ENCODE measurements around the gene LOC128125822.

Gene LOC128125822

DNA sequence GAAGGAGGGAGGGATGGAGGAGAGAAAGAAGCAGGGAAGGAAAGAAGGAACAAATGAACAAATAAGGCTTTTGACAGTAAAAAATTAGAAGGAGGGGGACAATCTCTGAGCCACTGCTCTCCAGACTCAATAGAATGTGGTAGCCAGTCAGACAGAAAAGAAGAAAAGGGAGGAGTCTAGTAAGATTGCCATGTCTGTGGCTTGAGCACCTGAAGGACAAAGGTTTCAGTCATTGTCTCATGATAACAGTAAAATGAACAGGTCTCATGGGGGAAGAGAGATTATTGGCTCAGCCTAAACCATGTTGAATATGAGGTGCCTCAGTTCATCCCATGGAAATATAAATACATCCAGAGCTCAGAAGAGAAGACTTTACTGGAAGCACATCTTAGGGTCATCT, 14.0 kb upstream of the LOC128125822 start:
- no peak overlapping the region for H3K9ac ChIP-seq (ENCODE audit: low read depth, low read length)
- H3K27me3 ChIP-seq (ENCODE audit: insufficient read depth, low read length) = no peaks in the 10 kb centered on the region
- H3K27ac ChIP-seq (ENCODE audit: low read depth, low read length) = no peak overlapping the region
- H3K36me3 ChIP-seq (ENCODE audit: insufficient read depth, low read length) = no peaks in the 10 kb centered on the region
- H3K4me3 ChIP-seq (ENCODE audit: low read length) = no peak overlapping the region
- no peaks in the 10 kb centered on the region for H3K9me3 ChIP-seq (ENCODE audit: insufficient read depth, low read depth, low read length)
- H3K4me1 ChIP-seq (ENCODE audit: insufficient read depth, low read length) = no peaks in the 10 kb centered on the region

- Histone ChIP-seq H3K4me3 (ENCODE audit: low read length) (no peak overlapping the region), H3K9me3 (ENCODE audit: insufficient read depth, low read depth, low read length) (no peaks in the 10 kb centered on the region), H3K9ac (ENCODE audit: low read depth, low read length) (no peak overlapping the region), H3K27ac (ENCODE audit: low read depth, low read length) (no peak overlapping the region), H3K4me1 (ENCODE audit: insufficient read depth, low read length) (peaks cover 3% of the 10 kb centered on the region), H3K27me3 (ENCODE audit: insufficient read depth, low read length) (no peaks in the 10 kb centered on the region), H3K36me3 (ENCODE audit: insufficient read depth, low read length) (no peaks in the 10 kb centered on the region)
- 91% methylated on average over 1 of the region's 1 CpG for WGBS
Measured at GRCh38 chr6:63560801-63561287, 11.4 kb upstream of the LOC128125822 start.

DNA sequence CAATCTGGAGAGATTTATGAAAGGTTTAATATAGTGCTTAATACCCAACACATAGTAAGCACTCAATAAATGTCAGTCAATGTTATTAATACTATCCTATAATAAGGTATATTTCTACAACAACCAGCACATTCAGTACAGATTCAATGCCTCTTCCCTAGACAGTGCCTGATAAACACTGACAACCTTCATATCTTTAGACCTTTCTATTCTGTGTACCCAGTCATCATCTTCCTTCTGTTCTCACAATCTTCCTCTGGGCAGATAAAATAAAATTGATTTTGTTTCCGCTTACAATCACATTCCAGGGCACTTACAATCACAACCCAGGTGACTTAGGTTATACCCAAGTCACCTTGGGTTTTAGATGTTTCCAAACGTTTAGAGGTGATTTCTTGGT, 11.0 kb upstream of the LOC128125822 start:
- no peak overlapping the region for H3K9ac ChIP-seq (ENCODE audit: low read depth, low read length)
- peaks cover 8% of the 10 kb centered on the region for H3K4me1 ChIP-seq (ENCODE audit: insufficient read depth, low read length)
- no peak overlapping the region for H3K4me3 ChIP-seq (ENCODE audit: low read length)
- H3K27me3 ChIP-seq (ENCODE audit: insufficient read depth, low read length) = no peaks in the 10 kb centered on the region
- H3K27ac ChIP-seq (ENCODE audit: low read depth, low read length) = no peak overlapping the region
- no peaks in the 10 kb centered on the region for H3K9me3 ChIP-seq (ENCODE audit: insufficient read depth, low read depth, low read length)
- WGBS = 94% methylated on average over 2 of the region's 2 CpGs
- no peaks in the 10 kb centered on the region for H3K36me3 ChIP-seq (ENCODE audit: insufficient read depth, low read length)

- Histone ChIP-seq H3K27ac (ENCODE audit: low read depth, low read length) (no peak overlapping the region), H3K4me3 (ENCODE audit: low read length) (no peak overlapping the region), H3K4me1 (ENCODE audit: insufficient read depth, low read length) (peaks cover 11% of the 10 kb centered on the region), H3K27me3 (ENCODE audit: insufficient read depth, low read length) (no peaks in the 10 kb centered on the region), H3K36me3 (ENCODE audit: insufficient read depth, low read length) (no peaks in the 10 kb centered on the region), H3K9me3 (ENCODE audit: insufficient read depth, low read depth, low read length) (no peaks in the 10 kb centered on the region), H3K9ac (ENCODE audit: low read depth, low read length) (no peak overlapping the region)
- WGBS = 90% methylated on average over 1 of the region's 1 CpG
Measured at GRCh38 chr6:63563235-63563634, 9.0 kb upstream of the LOC128125822 start.

- Histone ChIP-seq H3K36me3 (ENCODE audit: insufficient read depth, low read length) (no peaks in the 10 kb centered on the region), H3K27ac (ENCODE audit: low read depth, low read length) (no peak overlapping the region), H3K4me1 (ENCODE audit: insufficient read depth, low read length) (peaks cover 11% of the 10 kb centered on the region), H3K4me3 (ENCODE audit: low read length) (no peak overlapping the region), H3K9me3 (ENCODE audit: insufficient read depth, low read depth, low read length) (no peaks in the 10 kb centered on the region), H3K27me3 (ENCODE audit: insufficient read depth, low read length) (peaks cover 5% of the 10 kb centered on the region; the same call in 1 of the 2 replicates), H3K9ac (ENCODE audit: low read depth, low read length) (no peak overlapping the region)
- 83% methylated on average over 2 of the region's 4 CpGs for WGBS
Measured at GRCh38 chr6:63565058-63565726, 7.1 kb upstream of the LOC128125822 start.

DNA sequence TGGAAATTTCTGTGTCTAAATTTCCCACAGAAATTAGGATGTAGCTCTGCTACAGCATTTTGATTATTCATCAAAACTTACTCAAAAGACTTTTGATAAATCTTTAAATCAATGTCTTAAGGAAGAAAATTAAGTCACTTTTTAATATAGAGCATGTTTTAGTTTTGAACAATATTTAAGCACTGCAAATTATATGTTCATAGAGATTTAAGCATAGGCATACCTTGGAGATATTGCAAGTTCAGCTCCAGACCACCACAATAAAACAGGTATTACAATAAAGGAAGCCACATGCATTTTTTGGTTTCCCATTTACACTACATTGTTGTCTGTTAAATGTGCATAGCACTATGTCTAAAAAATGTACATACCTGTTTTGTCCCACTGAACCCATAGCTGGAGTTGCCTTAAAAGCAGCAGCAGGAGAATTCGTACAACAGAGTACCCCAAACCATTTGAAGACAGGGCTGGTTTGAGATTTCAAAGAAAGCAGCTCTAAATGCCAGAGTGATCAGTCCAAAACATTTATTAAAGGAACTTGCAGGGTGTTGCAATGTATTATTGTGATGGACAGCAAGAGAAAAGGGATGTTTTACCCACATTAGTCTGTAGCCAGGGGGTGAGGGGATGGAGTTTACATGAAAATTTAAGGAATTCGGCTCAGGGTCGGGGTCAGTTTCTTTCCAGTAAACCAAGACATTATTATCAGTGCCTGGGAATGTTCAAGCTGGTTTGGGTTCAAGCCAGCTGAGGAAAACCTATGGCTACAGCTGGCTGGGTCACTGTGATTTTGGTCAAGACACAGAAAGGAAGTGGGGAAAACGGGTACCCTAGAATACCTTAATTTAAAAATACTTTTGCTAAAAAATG, 6.3 kb upstream of the LOC128125822 start:
- H3K9ac ChIP-seq (ENCODE audit: low read depth, low read length) = no peak overlapping the region
- H3K27ac ChIP-seq (ENCODE audit: low read depth, low read length) = no peak overlapping the region
- H3K4me1 ChIP-seq (ENCODE audit: insufficient read depth, low read length) = peaks cover 13% of the 10 kb centered on the region
- 67% methylated on average over 3 of the region's 4 CpGs for WGBS
- no peaks in the 10 kb centered on the region for H3K36me3 ChIP-seq (ENCODE audit: insufficient read depth, low read length)
- H3K9me3 ChIP-seq (ENCODE audit: insufficient read depth, low read depth, low read length) = no peaks in the 10 kb centered on the region
- peaks cover 10% of the 10 kb centered on the region for H3K27me3 ChIP-seq (ENCODE audit: insufficient read depth, low read length)
- H3K4me3 ChIP-seq (ENCODE audit: low read length) = no peak overlapping the region

- peaks cover 19% of the 10 kb centered on the region for H3K4me1 ChIP-seq (ENCODE audit: insufficient read depth, low read length)
- 90% methylated on average over 1 of the region's 1 CpG for WGBS
- peaks cover 14% of the 10 kb centered on the region for H3K27me3 ChIP-seq (ENCODE audit: insufficient read depth, low read length)
- no peak overlapping the region for H3K9ac ChIP-seq (ENCODE audit: low read depth, low read length)
- no peak overlapping the region for H3K27ac ChIP-seq (ENCODE audit: low read depth, low read length)
- no peak overlapping the region for H3K4me3 ChIP-seq (ENCODE audit: low read length)
- H3K9me3 ChIP-seq (ENCODE audit: insufficient read depth, low read depth, low read length) = no peaks in the 10 kb centered on the region
- no peaks in the 10 kb centered on the region for H3K36me3 ChIP-seq (ENCODE audit: insufficient read depth, low read length)
Measured at GRCh38 chr6:63567966-63568365, 4.3 kb upstream of the LOC128125822 start.

GRCh38 chr6:63571361-63572043, 778 bp upstream of the LOC128125822 start:
- peaks cover 23% of the 10 kb centered on the region for H3K4me1 ChIP-seq (ENCODE audit: insufficient read depth, low read length)
- H3K9me3 ChIP-seq (ENCODE audit: insufficient read depth, low read depth, low read length) = no peaks in the 10 kb centered on the region
- WGBS = 23% methylated on average over 20 of the region's 20 CpGs
- H3K27me3 ChIP-seq (ENCODE audit: insufficient read depth, low read length) = peaks cover 14% of the 10 kb centered on the region
- H3K27ac ChIP-seq (ENCODE audit: low read depth, low read length) = peak overlapping the region; percentile 86
- H3K36me3 ChIP-seq (ENCODE audit: insufficient read depth, low read length) = peaks cover 16% of the 10 kb centered on the region
- H3K4me3 ChIP-seq (ENCODE audit: low read length) = peak overlapping the region; percentile 69
- peak overlapping the region; percentile 83 for H3K9ac ChIP-seq (ENCODE audit: low read depth, low read length)

- Histone ChIP-seq H3K27ac (ENCODE audit: low read depth, low read length) (peak overlapping the region; percentile 83), H3K9ac (ENCODE audit: low read depth, low read length) (peak overlapping the region; percentile 97), H3K4me1 (ENCODE audit: insufficient read depth, low read length) (peaks cover 22% of the 10 kb centered on the region), H3K9me3 (ENCODE audit: insufficient read depth, low read depth, low read length) (no peaks in the 10 kb centered on the region), H3K27me3 (ENCODE audit: insufficient read depth, low read length) (peaks cover 14% of the 10 kb centered on the region), H3K4me3 (ENCODE audit: low read length) (peak overlapping the region; percentile 69), H3K36me3 (ENCODE audit: insufficient read depth, low read length) (peaks cover 28% of the 10 kb centered on the region)
- under 1% methylated on average over 42 of the region's 42 CpGs for WGBS
Measured at GRCh38 chr6:63572747-63573075, 431 bp downstream of the LOC128125822 start.

DNA sequence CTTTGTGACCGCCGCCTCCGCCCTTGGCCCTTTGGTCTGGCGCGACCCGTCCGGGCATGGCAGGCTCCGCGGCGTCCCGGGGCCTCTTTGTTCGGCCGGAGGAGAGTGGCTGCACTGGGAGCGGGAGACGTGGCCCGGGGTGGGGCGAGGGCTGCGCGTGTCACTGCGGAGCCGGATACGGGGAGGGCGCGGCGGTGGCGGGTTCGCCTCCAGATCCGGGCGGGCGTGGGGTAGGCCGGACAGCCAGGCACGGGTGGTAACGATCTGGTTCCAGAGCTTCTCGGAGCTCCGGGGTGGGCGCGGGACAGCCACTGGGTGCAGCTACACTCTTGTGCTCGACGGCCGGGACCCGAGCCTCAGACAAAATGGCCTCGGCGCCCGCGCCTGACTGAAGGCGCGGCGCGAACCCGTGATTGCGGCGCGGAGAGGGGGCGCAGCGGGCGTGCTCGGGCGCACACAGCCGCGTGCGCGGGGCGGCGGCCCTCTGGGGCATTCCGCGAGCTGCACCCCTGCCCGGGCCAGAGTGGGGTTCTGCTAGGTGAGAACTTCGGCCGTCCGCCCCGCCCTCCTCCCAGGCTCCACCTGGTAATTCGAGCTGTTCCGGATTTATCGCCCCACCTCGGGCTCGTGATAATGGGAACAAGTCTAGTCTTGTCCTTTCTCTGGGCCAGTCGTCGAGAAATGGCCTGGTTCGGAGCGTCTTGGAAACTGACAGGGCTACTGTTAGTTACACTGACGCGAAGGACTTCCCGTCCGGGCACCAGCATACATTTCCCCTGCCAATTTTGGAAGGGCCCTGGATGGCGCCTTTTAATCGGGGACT, 1.0 kb downstream of the LOC128125822 start:
- peaks cover 34% of the 10 kb centered on the region for H3K36me3 ChIP-seq (ENCODE audit: insufficient read depth, low read length)
- H3K4me1 ChIP-seq (ENCODE audit: insufficient read depth, low read length) = peaks cover 22% of the 10 kb centered on the region
- peak overlapping the region; percentile 83 for H3K27ac ChIP-seq (ENCODE audit: low read depth, low read length)
- peak overlapping the region; percentile 97 for H3K9ac ChIP-seq (ENCODE audit: low read depth, low read length)
- H3K4me3 ChIP-seq (ENCODE audit: low read length) = peak overlapping the region; percentile 69
- H3K9me3 ChIP-seq (ENCODE audit: insufficient read depth, low read depth, low read length) = no peaks in the 10 kb centered on the region
- WGBS = under 1% methylated on average over 86 of the region's 86 CpGs
- H3K27me3 ChIP-seq (ENCODE audit: insufficient read depth, low read length) = peaks cover 14% of the 10 kb centered on the region

Measured in HUES64 (cell line).